ENCODE results near the gene ZNF805.
"Not testable (repeated sequence)": the region's sequence is repeated elsewhere in the genome, so short reads cannot be mapped to it uniquely, and the experiment has no call there.

DNA sequence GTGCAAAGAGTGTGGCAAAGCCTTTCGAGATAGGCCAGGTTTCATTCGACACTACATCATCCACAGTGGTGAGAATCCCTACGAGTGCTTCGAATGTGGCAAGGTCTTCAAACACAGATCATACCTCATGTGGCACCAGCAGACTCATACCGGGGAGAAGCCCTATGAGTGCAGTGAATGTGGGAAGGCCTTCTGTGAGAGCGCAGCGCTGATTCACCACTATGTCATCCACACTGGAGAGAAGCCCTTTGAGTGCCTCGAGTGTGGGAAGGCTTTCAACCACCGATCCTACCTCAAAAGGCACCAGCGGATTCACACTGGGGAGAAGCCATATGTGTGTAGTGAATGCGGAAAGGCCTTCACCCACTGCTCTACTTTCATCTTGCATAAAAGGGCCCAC, 13.3 kb downstream of the ZNF805 start:
- TF ChIP-seq, protein P1, sequence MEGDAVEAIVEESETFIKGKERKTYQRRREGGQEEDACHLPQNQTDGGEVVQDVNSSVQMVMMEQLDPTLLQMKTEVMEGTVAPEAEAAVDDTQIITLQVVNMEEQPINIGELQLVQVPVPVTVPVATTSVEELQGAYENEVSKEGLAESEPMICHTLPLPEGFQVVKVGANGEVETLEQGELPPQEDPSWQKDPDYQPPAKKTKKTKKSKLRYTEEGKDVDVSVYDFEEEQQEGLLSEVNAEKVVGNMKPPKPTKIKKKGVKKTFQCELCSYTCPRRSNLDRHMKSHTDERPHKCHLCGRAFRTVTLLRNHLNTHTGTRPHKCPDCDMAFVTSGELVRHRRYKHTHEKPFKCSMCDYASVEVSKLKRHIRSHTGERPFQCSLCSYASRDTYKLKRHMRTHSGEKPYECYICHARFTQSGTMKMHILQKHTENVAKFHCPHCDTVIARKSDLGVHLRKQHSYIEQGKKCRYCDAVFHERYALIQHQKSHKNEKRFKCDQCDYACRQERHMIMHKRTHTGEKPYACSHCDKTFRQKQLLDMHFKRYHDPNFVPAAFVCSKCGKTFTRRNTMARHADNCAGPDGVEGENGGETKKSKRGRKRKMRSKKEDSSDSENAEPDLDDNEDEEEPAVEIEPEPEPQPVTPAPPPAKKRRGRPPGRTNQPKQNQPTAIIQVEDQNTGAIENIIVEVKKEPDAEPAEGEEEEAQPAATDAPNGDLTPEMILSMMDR (conservative IDR thresholded peaks at IDR 0.05; ENCODE audit: low read depth, low read length) = not testable (repeated sequence)
- TF ChIP-seq EZH2 (IDR thresholded peaks at IDR 0.05; ENCODE audit: low read length, unreplicated experiment); EZH2phosphoT487 (IDR thresholded peaks at IDR 0.05; ENCODE audit: borderline replicate concordance, low read length): not testable (repeated sequence)
